GM12873 (cell line): ENCODE data around the gene LRRFIP2.

Source experiments
- TF ChIP-seq, protein P1 (sequence below): IDR thresholded peaks from 2 replicates; pipeline ENCODE4 v1.5.1; 2012; ENCODE audit warnings: low read depth, mild to moderate bottlenecking, moderate library complexity, low read length, control low read depth; ENCODE audit not compliant: insufficient read depth; ENCODE audit errors: missing control alignments

LRRFIP2 gene

DNA sequence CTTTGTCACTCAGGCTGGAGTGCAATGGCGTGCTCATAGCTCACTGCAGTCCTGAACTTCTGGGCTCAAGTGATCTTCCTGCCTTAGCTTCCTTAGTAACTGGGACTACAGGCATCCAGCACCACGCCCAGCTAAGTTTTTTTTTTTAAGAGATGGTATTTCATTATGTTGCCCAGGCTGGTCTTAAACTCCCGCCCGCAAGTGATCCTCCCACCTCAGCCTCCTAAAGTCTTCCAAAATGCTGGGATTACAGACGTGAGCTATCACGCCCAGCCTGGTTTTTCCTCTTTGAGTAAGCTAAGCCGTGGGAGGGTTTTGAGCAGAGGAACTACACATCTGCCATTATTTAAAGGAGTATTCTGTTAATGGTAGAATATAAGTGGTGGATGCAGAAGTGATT, 7.4 kb upstream of the LRRFIP2 start:
- TF ChIP-seq, protein P1, sequence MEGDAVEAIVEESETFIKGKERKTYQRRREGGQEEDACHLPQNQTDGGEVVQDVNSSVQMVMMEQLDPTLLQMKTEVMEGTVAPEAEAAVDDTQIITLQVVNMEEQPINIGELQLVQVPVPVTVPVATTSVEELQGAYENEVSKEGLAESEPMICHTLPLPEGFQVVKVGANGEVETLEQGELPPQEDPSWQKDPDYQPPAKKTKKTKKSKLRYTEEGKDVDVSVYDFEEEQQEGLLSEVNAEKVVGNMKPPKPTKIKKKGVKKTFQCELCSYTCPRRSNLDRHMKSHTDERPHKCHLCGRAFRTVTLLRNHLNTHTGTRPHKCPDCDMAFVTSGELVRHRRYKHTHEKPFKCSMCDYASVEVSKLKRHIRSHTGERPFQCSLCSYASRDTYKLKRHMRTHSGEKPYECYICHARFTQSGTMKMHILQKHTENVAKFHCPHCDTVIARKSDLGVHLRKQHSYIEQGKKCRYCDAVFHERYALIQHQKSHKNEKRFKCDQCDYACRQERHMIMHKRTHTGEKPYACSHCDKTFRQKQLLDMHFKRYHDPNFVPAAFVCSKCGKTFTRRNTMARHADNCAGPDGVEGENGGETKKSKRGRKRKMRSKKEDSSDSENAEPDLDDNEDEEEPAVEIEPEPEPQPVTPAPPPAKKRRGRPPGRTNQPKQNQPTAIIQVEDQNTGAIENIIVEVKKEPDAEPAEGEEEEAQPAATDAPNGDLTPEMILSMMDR: no peak

DNA sequence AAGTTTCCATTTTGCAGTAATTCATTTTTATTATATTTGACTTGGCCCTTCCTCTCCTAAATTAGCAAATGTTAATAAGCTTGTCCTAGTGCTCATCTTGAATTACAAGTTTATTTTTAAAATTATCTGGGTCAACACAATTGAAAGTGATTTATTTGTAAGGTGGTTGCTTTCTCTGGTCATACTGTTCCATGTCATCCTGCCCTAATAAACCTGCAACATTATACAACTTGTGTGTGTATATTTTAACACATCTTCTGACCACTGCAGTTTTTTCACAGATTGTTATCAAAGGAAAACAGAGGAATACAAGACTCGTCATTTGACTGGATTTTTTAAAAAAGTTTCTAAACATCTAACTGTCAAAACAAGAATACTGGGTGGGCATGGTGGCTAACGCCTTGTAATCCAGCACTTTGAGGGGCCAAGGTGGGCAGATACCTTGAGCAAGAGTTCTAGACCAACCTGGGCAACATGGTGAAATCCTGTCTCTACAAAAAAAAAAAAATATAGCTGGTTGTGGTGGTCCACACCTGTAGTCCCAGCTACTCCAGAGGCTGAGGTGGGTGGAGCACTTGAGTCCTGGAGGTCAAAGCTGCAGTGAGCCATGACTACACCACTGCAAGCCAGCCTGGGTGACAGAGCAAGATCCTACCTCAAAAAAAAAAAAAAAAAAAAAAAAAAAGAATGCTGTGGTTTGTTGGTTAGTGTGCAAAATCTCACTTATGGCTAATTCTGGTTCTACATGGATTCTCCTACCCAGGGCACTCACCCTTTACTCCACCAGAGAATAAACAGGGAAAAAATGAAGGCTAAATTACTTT, 5.0 kb upstream of the LRRFIP2 start:
- TF ChIP-seq, protein P1: no peak

- TF ChIP-seq, protein P1: no peak
These were observed 576 bp downstream of the LRRFIP2 start for GRCh38 chr3:37173806-37174205.

DNA sequence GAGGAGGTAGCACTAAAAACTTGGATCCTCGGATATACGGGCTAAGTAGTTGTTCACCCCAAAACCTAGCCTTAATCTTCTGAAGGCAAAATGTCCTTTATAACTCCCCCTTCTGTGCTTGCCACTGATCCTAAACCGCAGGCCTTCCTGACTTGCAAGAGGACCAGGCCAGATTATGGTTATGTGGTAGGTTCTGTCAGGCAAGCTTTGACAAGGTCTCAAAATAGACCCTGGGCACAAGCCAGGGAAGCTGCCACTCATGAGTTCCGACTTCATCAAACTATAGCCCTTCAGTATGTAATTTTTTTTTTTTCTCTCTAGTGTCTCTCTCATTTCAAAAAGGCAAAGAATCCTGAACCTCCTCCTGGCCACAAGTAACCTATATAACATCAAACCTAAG, 3.2 kb downstream of the LRRFIP2 start:
- TF ChIP-seq, protein P1: no peak

- TF ChIP-seq, protein P1: no peak
These were observed 3.9 kb downstream of the LRRFIP2 start for GRCh38 chr3:37170513-37170912.

GRCh38 chr3:37170060-37170459, 4.3 kb downstream of the LRRFIP2 start:
- TF ChIP-seq, protein P1: no peak

DNA sequence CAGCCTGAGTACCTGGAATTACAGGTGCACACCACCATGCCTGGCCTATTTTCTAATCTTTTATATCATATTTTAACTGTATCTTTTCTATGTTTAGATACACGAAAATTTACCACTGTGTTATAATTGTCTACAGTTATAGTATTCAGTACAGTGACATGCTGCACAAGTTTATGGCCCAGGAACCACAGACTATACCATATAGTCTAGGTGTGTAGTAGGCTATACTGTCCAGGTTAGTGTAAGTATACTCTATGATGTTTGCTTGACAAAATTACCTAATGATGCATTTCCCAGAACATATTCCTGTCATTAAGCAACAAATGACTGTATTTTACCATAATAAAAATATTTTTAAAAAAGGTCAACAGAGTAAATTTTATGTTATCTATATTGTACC, 5.5 kb downstream of the LRRFIP2 start:
- TF ChIP-seq, protein P1: no peak
